Astrocyte (in vitro differentiated cells and primary cell): ENCODE results near the gene KCNK6. TPM values are rescaled to one million over a fixed set of nuclear protein-coding genes. Genes with fewer than 3 reads are reported as not detected.

Experiments used
- DNase-seq: peaks from one replicate; pipeline ENCODE4 v3.0.0-alpha.2; 2010; ENCODE audit warnings: low read depth
- FAIRE-seq: peaks from 2 replicates; lab custom pipeline; 2011; peaks lifted over from hg19 to GRCh38; lab: Jason Lieb, UNC
- H2AFZ ChIP-seq: 2 replicates; pipeline ENCODE4 v1.6.0; 2012; ENCODE audit warnings: low read depth, low read length, inconsistent platforms
- H3K27ac ChIP-seq: 2 replicates; pipeline ENCODE4 v1.5.1; 2011; ENCODE audit warnings: low read depth, low read length, inconsistent platforms
- H3K27me3 ChIP-seq: 2 replicates; pipeline ENCODE4 v1.6.0; 2011; ENCODE audit warnings: low read length, inconsistent platforms; ENCODE audit not compliant: insufficient read depth
- H3K36me3 ChIP-seq: 2 replicates; pipeline ENCODE4 v1.5.1; 2011; ENCODE audit warnings: low read length, inconsistent platforms; ENCODE audit not compliant: insufficient read depth
- H3K4me1 ChIP-seq: 2 replicates; pipeline ENCODE4 v1.5.1; 2011; ENCODE audit warnings: low read length, inconsistent platforms; ENCODE audit not compliant: insufficient read depth
- H3K4me2 ChIP-seq: 2 replicates; pipeline ENCODE4 v1.6.0; 2012; ENCODE audit warnings: low read length, inconsistent platforms
- H3K4me3 ChIP-seq: 2 replicates; pipeline ENCODE4 v1.5.1; 2011; ENCODE audit warnings: low read depth, mild to moderate bottlenecking, low read length, inconsistent platforms; ENCODE audit not compliant: insufficient read depth
- H3K79me2 ChIP-seq: 2 replicates; pipeline ENCODE4 v1.6.0; 2012; ENCODE audit warnings: mild to moderate bottlenecking, low read length, inconsistent platforms; ENCODE audit not compliant: insufficient read depth
- H3K9ac ChIP-seq: 2 replicates; pipeline ENCODE4 v1.6.0; 2012; ENCODE audit warnings: mild to moderate bottlenecking, low read length, inconsistent platforms
- H3K9me3 ChIP-seq: 2 replicates; pipeline ENCODE4 v1.5.1; 2012; ENCODE audit warnings: low read depth, mild to moderate bottlenecking, low read length, inconsistent platforms; ENCODE audit not compliant: insufficient read depth
- H4K20me1 ChIP-seq: 2 replicates; pipeline ENCODE4 v1.6.0; 2012; ENCODE audit warnings: low read length, inconsistent platforms; ENCODE audit not compliant: insufficient read depth
- H3K27ac Mint-ChIP-seq: one replicate; pipeline ENCODE4 v1.8.0; 2021; ENCODE audit warnings: mild to moderate bottlenecking, mixed read lengths; ENCODE audit not compliant: unreplicated experiment
- H3K27me3 Mint-ChIP-seq: one replicate; pipeline ENCODE4 v1.8.0; 2021; ENCODE audit warnings: low read depth, mixed read lengths; ENCODE audit not compliant: unreplicated experiment
- H3K36me3 Mint-ChIP-seq: one replicate; pipeline ENCODE4 v1.8.0; 2021; ENCODE audit warnings: low read depth, mixed read lengths; ENCODE audit not compliant: unreplicated experiment
- H3K4me1 Mint-ChIP-seq: one replicate; pipeline ENCODE4 v1.8.0; 2021; ENCODE audit warnings: low read depth, mixed read lengths; ENCODE audit not compliant: unreplicated experiment
- H3K4me3 Mint-ChIP-seq: one replicate; pipeline ENCODE4 v1.8.0; 2021; ENCODE audit warnings: mild to moderate bottlenecking, moderate library complexity, mixed read lengths; ENCODE audit not compliant: unreplicated experiment
- H3K9me3 Mint-ChIP-seq: one replicate; pipeline ENCODE4 v1.8.0; 2021; ENCODE audit warnings: mild to moderate bottlenecking, mixed read lengths; ENCODE audit not compliant: unreplicated experiment
- EZH2 ChIP-seq: IDR thresholded peaks from 2 replicates; pipeline ENCODE4 v1.6.1; 2012; ENCODE audit warnings: mild to moderate bottlenecking, low read length, inconsistent platforms; ENCODE audit not compliant: insufficient read depth
- total RNA-seq: library from RNA; stranded (reverse); gene quantifications from 2 replicates; pipeline ENCODE4 v1.2.1, GENCODE V29; 2021
- TF ChIP-seq, protein P1 (sequence below): IDR thresholded peaks from 2 replicates; pipeline ENCODE4 v1.5.1; 2011; ENCODE audit warnings: low read depth, mild to moderate bottlenecking, inconsistent platforms, low read length, moderate library complexity; ENCODE audit not compliant: insufficient read depth

Gene KCNK6
- total RNA-seq, 1 donor from 2014 or later = 8.6 TPM

- H3K9ac ChIP-seq = no peak overlapping the region
- H3K4me1 ChIP-seq = no peaks in the 10 kb centered on the region
- FAIRE-seq (no peak), DNase-seq (no peak)
- no peak overlapping the region for H2AFZ ChIP-seq
- H3K36me3 Mint-ChIP-seq = peaks cover 9% of the 10 kb centered on the region
- H3K9me3 Mint-ChIP-seq = no peaks in the 10 kb centered on the region
- peaks cover 32% of the 10 kb centered on the region for H3K79me2 ChIP-seq
- no peaks in the 10 kb centered on the region for H3K36me3 ChIP-seq
- H3K4me3 Mint-ChIP-seq = no peak overlapping the region
- H3K9me3 ChIP-seq = no peaks in the 10 kb centered on the region
- H4K20me1 ChIP-seq = peaks cover 23% of the 10 kb centered on the region
- no peak overlapping the region for H3K27ac Mint-ChIP-seq
- no peaks in the 10 kb centered on the region for H3K4me1 Mint-ChIP-seq
- H3K27ac ChIP-seq = no peak overlapping the region
- no peaks in the 10 kb centered on the region for H3K27me3 ChIP-seq
- H3K4me3 ChIP-seq = no peak overlapping the region
- no peaks in the 10 kb centered on the region for H3K27me3 Mint-ChIP-seq
- TF ChIP-seq, protein P1, sequence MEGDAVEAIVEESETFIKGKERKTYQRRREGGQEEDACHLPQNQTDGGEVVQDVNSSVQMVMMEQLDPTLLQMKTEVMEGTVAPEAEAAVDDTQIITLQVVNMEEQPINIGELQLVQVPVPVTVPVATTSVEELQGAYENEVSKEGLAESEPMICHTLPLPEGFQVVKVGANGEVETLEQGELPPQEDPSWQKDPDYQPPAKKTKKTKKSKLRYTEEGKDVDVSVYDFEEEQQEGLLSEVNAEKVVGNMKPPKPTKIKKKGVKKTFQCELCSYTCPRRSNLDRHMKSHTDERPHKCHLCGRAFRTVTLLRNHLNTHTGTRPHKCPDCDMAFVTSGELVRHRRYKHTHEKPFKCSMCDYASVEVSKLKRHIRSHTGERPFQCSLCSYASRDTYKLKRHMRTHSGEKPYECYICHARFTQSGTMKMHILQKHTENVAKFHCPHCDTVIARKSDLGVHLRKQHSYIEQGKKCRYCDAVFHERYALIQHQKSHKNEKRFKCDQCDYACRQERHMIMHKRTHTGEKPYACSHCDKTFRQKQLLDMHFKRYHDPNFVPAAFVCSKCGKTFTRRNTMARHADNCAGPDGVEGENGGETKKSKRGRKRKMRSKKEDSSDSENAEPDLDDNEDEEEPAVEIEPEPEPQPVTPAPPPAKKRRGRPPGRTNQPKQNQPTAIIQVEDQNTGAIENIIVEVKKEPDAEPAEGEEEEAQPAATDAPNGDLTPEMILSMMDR = no peak
- TF ChIP-seq EZH2 = no peak
- H3K4me2 ChIP-seq = no peak overlapping the region
These were observed 9.9 kb upstream of the KCNK6 start for GRCh38 chr19:38309615-38310278.

- DNase-seq (no peak), FAIRE-seq (no peak)
- no peaks in the 10 kb centered on the region for H3K27me3 Mint-ChIP-seq
- Histone ChIP-seq H3K36me3 (no peaks in the 10 kb centered on the region), H3K27me3 (no peaks in the 10 kb centered on the region), H3K9me3 (no peaks in the 10 kb centered on the region), H2AFZ (no peak overlapping the region), H3K4me2 (no peak overlapping the region), H3K27ac (no peak overlapping the region), H4K20me1 (peaks cover 23% of the 10 kb centered on the region), H3K9ac (no peak overlapping the region), H3K79me2 (peaks cover 35% of the 10 kb centered on the region), H3K4me3 (no peak overlapping the region), H3K4me1 (peaks cover 2% of the 10 kb centered on the region)
- TF ChIP-seq, protein P1 = no peak
- H3K9me3 Mint-ChIP-seq = no peaks in the 10 kb centered on the region
- H3K4me1 Mint-ChIP-seq = peaks cover 2% of the 10 kb centered on the region
- H3K36me3 Mint-ChIP-seq = peaks cover 9% of the 10 kb centered on the region
- H3K27ac Mint-ChIP-seq = no peak overlapping the region
- H3K4me3 Mint-ChIP-seq = no peak overlapping the region
These were observed 9.4 kb upstream of the KCNK6 start for GRCh38 chr19:38310279-38310670.

DNA sequence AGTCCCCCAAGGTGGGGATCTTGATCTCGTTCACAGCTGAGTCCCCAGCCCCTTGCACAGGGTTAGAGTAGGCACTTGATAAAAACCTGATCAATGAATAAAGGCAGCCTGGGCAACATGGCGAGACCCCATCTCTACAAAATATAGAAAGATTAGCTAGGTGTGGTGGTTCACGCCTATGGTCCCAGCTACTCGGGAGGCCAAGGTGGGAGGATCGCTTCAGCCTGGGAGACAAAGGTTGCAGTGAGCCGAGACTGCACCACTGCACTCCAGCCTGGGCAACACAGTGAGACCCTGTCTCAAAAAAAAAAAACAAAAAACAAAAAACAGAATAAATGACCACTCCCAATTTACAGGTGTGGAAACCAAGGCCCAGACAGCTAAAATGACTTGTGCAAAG is 8.7 kb upstream of the KCNK6 start:
- Histone ChIP-seq H3K4me2 (no peak overlapping the region), H4K20me1 (peaks cover 23% of the 10 kb centered on the region), H3K27ac (no peak overlapping the region), H3K36me3 (no peaks in the 10 kb centered on the region), H3K27me3 (no peaks in the 10 kb centered on the region), H3K4me3 (no peak overlapping the region), H3K9me3 (no peaks in the 10 kb centered on the region), H3K9ac (no peak overlapping the region), H3K4me1 (peaks cover 4% of the 10 kb centered on the region), H2AFZ (no peak overlapping the region), H3K79me2 (peaks cover 39% of the 10 kb centered on the region)
- DNase-seq (no peak), FAIRE-seq (no peak)
- Mint-ChIP-seq H3K27ac (no peak overlapping the region), H3K36me3 (peaks cover 9% of the 10 kb centered on the region), H3K9me3 (no peaks in the 10 kb centered on the region), H3K4me1 (peaks cover 2% of the 10 kb centered on the region), H3K4me3 (no peak overlapping the region), H3K27me3 (no peaks in the 10 kb centered on the region)
- TF ChIP-seq EZH2 = no peak
